Measurements from ENCODE around the gene GPR55. TPM values are rescaled to one million over a fixed set of nuclear protein-coding genes. Genes with fewer than 3 reads are reported as not detected.

The GPR55 gene
- total RNA-seq, 2 donors from 2014 or later: 2.6 to 7.5 TPM

DNA sequence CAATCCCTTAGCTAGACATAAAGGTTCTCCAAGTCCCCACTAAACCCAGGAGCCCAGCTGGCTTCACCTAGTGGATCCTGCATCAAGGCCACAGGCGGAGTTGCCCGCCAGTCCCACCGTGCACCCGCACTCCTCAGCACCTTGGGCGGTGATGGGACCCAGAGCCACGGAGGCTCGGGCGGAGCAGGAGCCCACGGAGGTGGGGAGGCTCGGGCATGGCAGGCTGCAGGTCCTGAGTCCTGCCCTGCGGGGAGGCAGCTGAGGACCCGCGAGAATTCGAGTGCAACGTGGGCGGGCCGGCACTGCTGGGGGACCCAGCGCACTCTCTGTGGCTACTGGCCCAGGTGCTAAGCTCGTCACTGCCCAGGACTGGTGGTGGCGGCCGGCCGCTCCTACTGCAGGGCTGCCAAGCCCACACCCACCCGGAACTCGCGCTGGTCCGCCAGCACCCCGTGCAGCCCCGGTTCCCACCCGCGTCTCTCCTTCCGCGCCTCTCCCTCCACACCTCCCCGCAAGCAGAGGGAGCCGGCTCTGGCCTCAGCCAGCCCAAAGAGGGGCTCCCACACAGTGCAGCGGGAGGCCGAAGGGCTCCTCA is 39.2 kb upstream of the GPR55 start:
- no peak overlapping the region for H3K9ac ChIP-seq (ENCODE audit: extremely low read depth, low read length, poor library complexity, severe bottlenecking)
- Mint-ChIP-seq H3K4me3 (no peak overlapping the region), H3K9me3 (peaks cover 29% of the 10 kb centered on the region), H3K27ac (no peak overlapping the region), H3K27me3 (ENCODE audit: insufficient read depth) (no peaks in the 10 kb centered on the region), H3K4me1 (peaks cover 13% of the 10 kb centered on the region), H3K36me3 (ENCODE audit: low read depth) (no peaks in the 10 kb centered on the region)
- no peaks in the 10 kb centered on the region for H3K36me3 ChIP-seq (ENCODE audit: control insufficient read depth, insufficient read depth, low read length)
- H3K27me3 ChIP-seq (ENCODE audit: control insufficient read depth, insufficient read depth, low read length, poor library complexity, severe bottlenecking): no peaks in the 10 kb centered on the region
- H3K9me3 ChIP-seq (ENCODE audit: control insufficient read depth, low read length): peaks cover 27% of the 10 kb centered on the region
- 93 to 100% methylated on average over 12 to 36 of the region's 36 CpGs for WGBS, 2 experiments (ENCODE audit: insufficient coverage in 1 of 2, insufficient read length in 1 of 2)
- H3K27ac ChIP-seq (ENCODE audit: low read depth, low read length): no peak overlapping the region
- TF ChIP-seq, protein P1, sequence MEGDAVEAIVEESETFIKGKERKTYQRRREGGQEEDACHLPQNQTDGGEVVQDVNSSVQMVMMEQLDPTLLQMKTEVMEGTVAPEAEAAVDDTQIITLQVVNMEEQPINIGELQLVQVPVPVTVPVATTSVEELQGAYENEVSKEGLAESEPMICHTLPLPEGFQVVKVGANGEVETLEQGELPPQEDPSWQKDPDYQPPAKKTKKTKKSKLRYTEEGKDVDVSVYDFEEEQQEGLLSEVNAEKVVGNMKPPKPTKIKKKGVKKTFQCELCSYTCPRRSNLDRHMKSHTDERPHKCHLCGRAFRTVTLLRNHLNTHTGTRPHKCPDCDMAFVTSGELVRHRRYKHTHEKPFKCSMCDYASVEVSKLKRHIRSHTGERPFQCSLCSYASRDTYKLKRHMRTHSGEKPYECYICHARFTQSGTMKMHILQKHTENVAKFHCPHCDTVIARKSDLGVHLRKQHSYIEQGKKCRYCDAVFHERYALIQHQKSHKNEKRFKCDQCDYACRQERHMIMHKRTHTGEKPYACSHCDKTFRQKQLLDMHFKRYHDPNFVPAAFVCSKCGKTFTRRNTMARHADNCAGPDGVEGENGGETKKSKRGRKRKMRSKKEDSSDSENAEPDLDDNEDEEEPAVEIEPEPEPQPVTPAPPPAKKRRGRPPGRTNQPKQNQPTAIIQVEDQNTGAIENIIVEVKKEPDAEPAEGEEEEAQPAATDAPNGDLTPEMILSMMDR (conservative IDR thresholded peaks at IDR 0.05): no peak
- no peak for DNase-seq
- no peaks in the 10 kb centered on the region for H3K4me1 ChIP-seq (ENCODE audit: control insufficient read depth, insufficient read depth, low read length)
- H3K4me3 ChIP-seq (ENCODE audit: low read length): no peak overlapping the region

DNA sequence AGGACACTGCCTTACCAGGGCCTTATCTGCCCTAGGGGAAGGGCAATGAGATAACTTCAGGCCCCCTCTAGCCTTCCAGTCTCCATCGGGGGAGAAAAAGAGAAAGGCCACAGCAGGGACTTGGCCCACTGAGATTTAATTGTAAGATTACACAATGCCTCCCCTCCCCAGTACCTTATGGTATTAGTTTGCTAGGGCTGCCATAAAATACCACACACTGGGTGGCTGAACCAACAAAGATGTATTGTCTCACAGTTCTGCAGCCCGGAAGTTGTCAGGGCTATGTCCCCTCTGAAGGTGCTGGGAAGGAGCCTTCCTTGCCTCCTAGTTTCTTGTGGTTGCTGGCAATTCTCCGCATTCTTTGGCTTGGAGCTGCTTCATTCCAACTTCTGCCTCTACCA is 36.0 kb upstream of the GPR55 start:
- Mint-ChIP-seq H3K36me3 (ENCODE audit: low read depth) (no peaks in the 10 kb centered on the region), H3K27me3 (ENCODE audit: insufficient read depth) (peaks cover 18% of the 10 kb centered on the region), H3K9me3 (peaks cover 29% of the 10 kb centered on the region), H3K27ac (peak overlapping the region; percentile 89), H3K4me3 (peak overlapping the region; percentile 49), H3K4me1 (peaks cover 28% of the 10 kb centered on the region)
- TF ChIP-seq, protein P1 (conservative IDR thresholded peaks at IDR 0.05): no peak
- DNase-seq: peak; percentile 71
- H3K4me3 ChIP-seq (ENCODE audit: low read length): peak overlapping the region; percentile 61
- peaks cover 27% of the 10 kb centered on the region for H3K9me3 ChIP-seq (ENCODE audit: control insufficient read depth, low read length)
- 49% methylated on average over 3 of the region's 3 CpGs; no CpG with 5 or more reads in 1 of the 2 experiments for WGBS, 2 experiments (ENCODE audit: insufficient coverage in 1 of 2, insufficient read length in 1 of 2)
- peaks cover 12% of the 10 kb centered on the region for H3K27me3 ChIP-seq (ENCODE audit: control insufficient read depth, insufficient read depth, low read length, poor library complexity, severe bottlenecking)
- no peaks in the 10 kb centered on the region for H3K4me1 ChIP-seq (ENCODE audit: control insufficient read depth, insufficient read depth, low read length)
- no peak overlapping the region for H3K9ac ChIP-seq (ENCODE audit: extremely low read depth, low read length, poor library complexity, severe bottlenecking)
- H3K36me3 ChIP-seq (ENCODE audit: control insufficient read depth, insufficient read depth, low read length): no peaks in the 10 kb centered on the region
- no peak overlapping the region for H3K27ac ChIP-seq (ENCODE audit: low read depth, low read length)

DNA sequence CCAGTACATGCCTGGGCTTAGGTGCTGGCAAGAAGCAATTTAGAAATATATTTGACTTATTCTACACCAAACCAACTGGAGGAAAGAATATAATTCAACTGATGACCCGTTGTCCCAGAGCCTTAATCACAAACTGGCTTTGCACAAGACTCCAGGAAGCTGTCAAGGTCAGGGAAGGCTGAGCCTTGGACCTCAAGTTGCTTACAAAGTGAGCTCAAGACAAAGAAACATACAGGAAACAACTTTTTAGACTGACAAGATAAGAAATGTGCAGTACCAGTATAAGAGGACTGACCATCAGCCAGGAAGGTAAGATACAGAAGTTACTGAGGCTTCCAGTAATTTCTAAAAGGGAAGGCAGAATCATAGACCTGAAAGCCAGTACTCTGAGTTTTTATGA is 35.0 kb upstream of the GPR55 start:
- H3K9ac ChIP-seq (ENCODE audit: extremely low read depth, low read length, poor library complexity, severe bottlenecking): no peak overlapping the region
- H3K27me3 Mint-ChIP-seq (ENCODE audit: insufficient read depth): peaks cover 18% of the 10 kb centered on the region

More for the DNA sequence above, 35.0 kb upstream of the GPR55 start:
- WGBS, 2 experiments (ENCODE audit: insufficient coverage in 1 of 2, insufficient read length in 1 of 2): 88 to 91% methylated on average over 1 of the region's 1 CpG
- no peaks in the 10 kb centered on the region for H3K36me3 ChIP-seq (ENCODE audit: control insufficient read depth, insufficient read depth, low read length)
- peaks cover 27% of the 10 kb centered on the region for H3K9me3 ChIP-seq (ENCODE audit: control insufficient read depth, low read length)
- DNase-seq: no peak
- H3K4me1 ChIP-seq (ENCODE audit: control insufficient read depth, insufficient read depth, low read length): no peaks in the 10 kb centered on the region
- H3K27ac Mint-ChIP-seq: no peak overlapping the region
- peak overlapping the region; percentile 61 for H3K4me3 ChIP-seq (ENCODE audit: low read length)
- TF ChIP-seq, protein P1 (conservative IDR thresholded peaks at IDR 0.05): no peak
- peaks cover 29% of the 10 kb centered on the region for H3K9me3 Mint-ChIP-seq
- peak overlapping the region; percentile 49 for H3K4me3 Mint-ChIP-seq
- peaks cover 28% of the 10 kb centered on the region for H3K4me1 Mint-ChIP-seq
- no peak overlapping the region for H3K27ac ChIP-seq (ENCODE audit: low read depth, low read length)
- H3K36me3 Mint-ChIP-seq (ENCODE audit: low read depth): no peaks in the 10 kb centered on the region
- H3K27me3 ChIP-seq (ENCODE audit: control insufficient read depth, insufficient read depth, low read length, poor library complexity, severe bottlenecking): peaks cover 12% of the 10 kb centered on the region

Measured in endodermal cell (in vitro differentiated cells).